HepG2 (cell line): ENCODE results near the gene NT5C3B. TPM values are rescaled to one million over a fixed set of nuclear protein-coding genes. Genes with fewer than 3 reads are reported as not detected.

ENCODE experiments used
- ATF7-NPFF ChIP-seq: sonication (generic); formaldehyde crosslinking; IDR thresholded peaks from 2 replicates; pipeline ENCODE4 v1.8.1; 2023; ENCODE audit warnings: mild to moderate bottlenecking, low read depth, missing genetic modification reagents, moderate library complexity
- HHEX ChIP-seq: IDR thresholded peaks from 2 replicates; pipeline ENCODE4 v1.6.1; 2016; ENCODE audit warnings: control low read depth
- KDM5A ChIP-seq: fragments of 200-600 bp; sonication (generic); IDR thresholded peaks from 2 replicates; pipeline ENCODE4 v1.7.0; 2018; ENCODE audit warnings: antibody characterized with exemption, mild to moderate bottlenecking, low read length, borderline replicate concordance
- KDM5B ChIP-seq: sonication (generic); formaldehyde crosslinking; IDR thresholded peaks from 2 replicates; pipeline ENCODE4 v1.4.0; 2020; ENCODE audit warnings: missing genetic modification reagents, mild to moderate bottlenecking, borderline replicate concordance
- ZBTB20 ChIP-seq: sonication (generic); formaldehyde crosslinking; IDR thresholded peaks from 2 replicates; pipeline ENCODE4 v1.8.1; 2023; ENCODE audit warnings: missing genetic modification reagents, low read depth, mild to moderate bottlenecking, borderline replicate concordance
- ZFP36L2 ChIP-seq: sonication (generic); formaldehyde crosslinking; IDR thresholded peaks from 2 replicates; pipeline ENCODE4 v1.4.0; 2020; ENCODE audit warnings: missing genetic modification reagents
- ZNF180 ChIP-seq: sonication (generic); formaldehyde crosslinking; IDR thresholded peaks from 2 replicates; pipeline ENCODE4 v1.4.0; 2020; ENCODE audit warnings: low read depth, missing genetic modification reagents, borderline replicate concordance
- ZNF446 ChIP-seq: sonication (generic); formaldehyde crosslinking; IDR thresholded peaks from 2 replicates; pipeline ENCODE4 v1.5.0; 2020; ENCODE audit warnings: mild to moderate bottlenecking, missing genetic modification reagents
- ZNF678 ChIP-seq: sonication (generic); formaldehyde crosslinking; IDR thresholded peaks from 2 replicates; pipeline ENCODE4 v1.4.0; 2020; ENCODE audit warnings: mild to moderate bottlenecking, missing genetic modification reagents
- ZNF737 ChIP-seq: sonication (generic); formaldehyde crosslinking; IDR thresholded peaks from 2 replicates; pipeline ENCODE4 v1.5.0; 2020; ENCODE audit warnings: missing genetic modification reagents, mild to moderate bottlenecking, borderline replicate concordance
- polyA plus RNA-seq, 8 experiments: library from polyadenylated mRNA; depleted of rRNA in 3 of 8; stranded (reverse) in 7 of 8; unstranded in 1 of 8; fragments of >200 nt; fragmentation: Illumina TruSeq in 4 of 8; extraction: Trizol in 4 of 8; gene quantifications; 2 replicates each; pipeline versions ENCODE4 v1.2.1 to v1.2.3, GENCODE V29; 2011 to 2016; ENCODE audit warnings: low read depth in 4 of 8, missing spikeins in 1 of 8, mixed read lengths in 1 of 8; ENCODE audit not compliant: insufficient read depth in 1 of 8
- total RNA-seq, 5 experiments: library from RNA; depleted of rRNA; stranded (reverse); fragments of >200 nt; fragmentation: Illumina TruSeq; extraction: Trizol; gene quantifications; 2 replicates each; pipeline ENCODE4 v1.2.3, GENCODE V29; 2016; ENCODE audit warnings: low read depth in 1 of 5
- TF ChIP-seq, protein P1 (sequence below): IDR thresholded peaks from 2 replicates; pipeline ENCODE4 v1.6.1; 2016
- TF ChIP-seq, protein P2 (sequence below): sonication (generic); formaldehyde crosslinking; IDR thresholded peaks from 2 replicates; pipeline ENCODE4 v1.8.1; 2023; ENCODE audit warnings: missing genetic modification reagents, inconsistent platforms, borderline replicate concordance
- TF ChIP-seq, protein P3 (sequence below): sonication (generic); formaldehyde crosslinking; conservative IDR thresholded peaks from 2 replicates; pipeline ENCODE4 v1.4.0; 2020; ENCODE audit warnings: missing genetic modification reagents
- TF ChIP-seq, protein P4 (sequence below): IDR thresholded peaks from 2 replicates; pipeline ENCODE4 v1.6.1; 2012; ENCODE audit warnings: low read depth, low read length, improper control_type of control experiment
- TF ChIP-seq, protein P5 (sequence below): sonication (generic); formaldehyde crosslinking; IDR thresholded peaks from 2 replicates; pipeline ENCODE4 v1.5.1; 2020; ENCODE audit warnings: mild to moderate bottlenecking, missing genetic modification reagents, borderline replicate concordance

NT5C3B gene
- total and polyA plus RNA-seq, 2 of the 13 experiments (the other 11 are each of a cell fraction or from before 2014, with no cell fraction given) = 104 to 126 TPM

DNA sequence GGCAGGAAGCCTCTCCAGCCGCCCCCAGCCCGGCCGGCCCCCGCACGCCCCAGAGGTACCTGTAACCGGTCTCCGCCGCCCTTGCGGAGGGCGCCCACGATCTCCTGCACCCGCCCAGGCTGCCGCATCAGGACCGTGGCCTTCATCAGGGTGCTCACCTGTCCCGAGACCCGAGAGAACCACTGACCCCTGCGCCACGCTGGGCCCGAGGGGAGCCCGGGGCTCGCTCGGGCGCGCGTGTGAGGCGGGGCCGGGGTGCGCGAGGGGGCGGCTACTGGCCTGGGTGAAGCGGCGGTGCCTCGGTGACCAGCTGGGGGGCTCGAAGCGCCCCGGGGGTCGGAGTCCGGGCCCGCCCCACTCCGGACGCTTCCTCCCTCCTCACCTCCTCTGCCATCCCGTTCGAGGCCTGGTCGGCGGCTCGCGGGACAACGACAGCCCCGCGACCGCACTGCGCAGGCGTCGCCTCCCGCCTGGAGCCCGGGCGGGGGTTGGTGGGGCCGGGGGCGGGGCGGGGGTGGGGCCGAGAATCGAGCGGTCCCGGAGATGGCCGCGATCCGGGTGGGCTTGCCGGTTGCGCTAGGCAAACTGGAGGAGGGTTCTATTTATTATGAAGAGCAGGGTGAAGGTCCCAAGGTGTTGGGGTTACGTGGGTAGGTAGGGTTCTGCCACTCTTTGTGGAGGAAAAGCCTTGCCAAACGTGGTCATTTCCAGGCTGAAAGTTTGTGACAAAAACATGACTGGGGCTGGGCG is at the start of gene NT5C3B (continued):
- TF ChIP-seq, protein P1, sequence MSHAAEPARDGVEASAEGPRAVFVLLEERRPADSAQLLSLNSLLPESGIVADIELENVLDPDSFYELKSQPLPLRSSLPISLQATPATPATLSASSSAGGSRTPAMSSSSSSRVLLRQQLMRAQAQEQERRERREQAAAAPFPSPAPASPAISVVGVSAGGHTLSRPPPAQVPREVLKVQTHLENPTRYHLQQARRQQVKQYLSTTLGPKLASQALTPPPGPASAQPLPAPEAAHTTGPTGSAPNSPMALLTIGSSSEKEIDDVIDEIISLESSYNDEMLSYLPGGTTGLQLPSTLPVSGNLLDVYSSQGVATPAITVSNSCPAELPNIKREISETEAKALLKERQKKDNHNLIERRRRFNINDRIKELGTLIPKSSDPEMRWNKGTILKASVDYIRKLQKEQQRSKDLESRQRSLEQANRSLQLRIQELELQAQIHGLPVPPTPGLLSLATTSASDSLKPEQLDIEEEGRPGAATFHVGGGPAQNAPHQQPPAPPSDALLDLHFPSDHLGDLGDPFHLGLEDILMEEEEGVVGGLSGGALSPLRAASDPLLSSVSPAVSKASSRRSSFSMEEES (CRISPR knock-in tag) = no peak; the same call in 1 of the 2 replicates
- TF ChIP-seq, protein P2, sequence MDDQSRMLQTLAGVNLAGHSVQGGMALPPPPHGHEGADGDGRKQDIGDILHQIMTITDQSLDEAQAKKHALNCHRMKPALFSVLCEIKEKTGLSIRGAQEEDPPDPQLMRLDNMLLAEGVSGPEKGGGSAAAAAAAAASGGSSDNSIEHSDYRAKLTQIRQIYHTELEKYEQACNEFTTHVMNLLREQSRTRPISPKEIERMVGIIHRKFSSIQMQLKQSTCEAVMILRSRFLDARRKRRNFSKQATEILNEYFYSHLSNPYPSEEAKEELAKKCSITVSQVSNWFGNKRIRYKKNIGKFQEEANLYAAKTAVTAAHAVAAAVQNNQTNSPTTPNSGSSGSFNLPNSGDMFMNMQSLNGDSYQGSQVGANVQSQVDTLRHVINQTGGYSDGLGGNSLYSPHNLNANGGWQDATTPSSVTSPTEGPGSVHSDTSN (CRISPR knock-in tag) = no peak
- TF ChIP-seq ZNF678 (CRISPR knock-in tag) (0 out of 2 replicates have a peak, but pooled peaks have one; percentile 9), ATF7-NPFF (CRISPR knock-in tag) (no peak), ZFP36L2 (no peak), HHEX (CRISPR knock-in tag) (no peak), ZNF737 (CRISPR knock-in tag) (no peak), ZBTB20 (CRISPR knock-in tag) (peak; percentile 42; the same call in 1 of the 2 replicates), KDM5B (CRISPR knock-in tag) (peak; percentile 84), ZNF180 (no peak), KDM5A (peak; percentile 39; the same call in 1 of the 2 replicates), ZNF446 (CRISPR knock-in tag) (no peak)
- TF ChIP-seq, protein P3, sequence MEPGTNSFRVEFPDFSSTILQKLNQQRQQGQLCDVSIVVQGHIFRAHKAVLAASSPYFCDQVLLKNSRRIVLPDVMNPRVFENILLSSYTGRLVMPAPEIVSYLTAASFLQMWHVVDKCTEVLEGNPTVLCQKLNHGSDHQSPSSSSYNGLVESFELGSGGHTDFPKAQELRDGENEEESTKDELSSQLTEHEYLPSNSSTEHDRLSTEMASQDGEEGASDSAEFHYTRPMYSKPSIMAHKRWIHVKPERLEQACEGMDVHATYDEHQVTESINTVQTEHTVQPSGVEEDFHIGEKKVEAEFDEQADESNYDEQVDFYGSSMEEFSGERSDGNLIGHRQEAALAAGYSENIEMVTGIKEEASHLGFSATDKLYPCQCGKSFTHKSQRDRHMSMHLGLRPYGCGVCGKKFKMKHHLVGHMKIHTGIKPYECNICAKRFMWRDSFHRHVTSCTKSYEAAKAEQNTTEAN (CRISPR knock-in tag) = no peak
- TF ChIP-seq, protein P4, sequence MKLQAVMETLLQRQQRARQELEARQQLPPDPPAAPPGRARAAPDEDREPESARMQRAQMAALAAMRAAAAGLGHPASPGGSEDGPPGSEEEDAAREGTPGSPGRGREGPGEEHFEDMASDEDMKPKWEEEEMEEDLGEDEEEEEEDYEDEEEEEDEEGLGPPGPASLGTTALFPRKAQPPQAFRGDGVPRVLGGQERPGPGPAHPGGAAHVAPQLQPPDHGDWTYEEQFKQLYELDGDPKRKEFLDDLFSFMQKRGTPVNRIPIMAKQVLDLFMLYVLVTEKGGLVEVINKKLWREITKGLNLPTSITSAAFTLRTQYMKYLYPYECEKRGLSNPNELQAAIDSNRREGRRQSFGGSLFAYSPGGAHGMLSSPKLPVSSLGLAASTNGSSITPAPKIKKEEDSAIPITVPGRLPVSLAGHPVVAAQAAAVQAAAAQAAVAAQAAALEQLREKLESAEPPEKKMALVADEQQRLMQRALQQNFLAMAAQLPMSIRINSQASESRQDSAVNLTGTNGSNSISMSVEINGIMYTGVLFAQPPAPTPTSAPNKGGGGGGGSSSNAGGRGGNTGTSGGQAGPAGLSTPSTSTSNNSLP = no peak
- TF ChIP-seq, protein P5, sequence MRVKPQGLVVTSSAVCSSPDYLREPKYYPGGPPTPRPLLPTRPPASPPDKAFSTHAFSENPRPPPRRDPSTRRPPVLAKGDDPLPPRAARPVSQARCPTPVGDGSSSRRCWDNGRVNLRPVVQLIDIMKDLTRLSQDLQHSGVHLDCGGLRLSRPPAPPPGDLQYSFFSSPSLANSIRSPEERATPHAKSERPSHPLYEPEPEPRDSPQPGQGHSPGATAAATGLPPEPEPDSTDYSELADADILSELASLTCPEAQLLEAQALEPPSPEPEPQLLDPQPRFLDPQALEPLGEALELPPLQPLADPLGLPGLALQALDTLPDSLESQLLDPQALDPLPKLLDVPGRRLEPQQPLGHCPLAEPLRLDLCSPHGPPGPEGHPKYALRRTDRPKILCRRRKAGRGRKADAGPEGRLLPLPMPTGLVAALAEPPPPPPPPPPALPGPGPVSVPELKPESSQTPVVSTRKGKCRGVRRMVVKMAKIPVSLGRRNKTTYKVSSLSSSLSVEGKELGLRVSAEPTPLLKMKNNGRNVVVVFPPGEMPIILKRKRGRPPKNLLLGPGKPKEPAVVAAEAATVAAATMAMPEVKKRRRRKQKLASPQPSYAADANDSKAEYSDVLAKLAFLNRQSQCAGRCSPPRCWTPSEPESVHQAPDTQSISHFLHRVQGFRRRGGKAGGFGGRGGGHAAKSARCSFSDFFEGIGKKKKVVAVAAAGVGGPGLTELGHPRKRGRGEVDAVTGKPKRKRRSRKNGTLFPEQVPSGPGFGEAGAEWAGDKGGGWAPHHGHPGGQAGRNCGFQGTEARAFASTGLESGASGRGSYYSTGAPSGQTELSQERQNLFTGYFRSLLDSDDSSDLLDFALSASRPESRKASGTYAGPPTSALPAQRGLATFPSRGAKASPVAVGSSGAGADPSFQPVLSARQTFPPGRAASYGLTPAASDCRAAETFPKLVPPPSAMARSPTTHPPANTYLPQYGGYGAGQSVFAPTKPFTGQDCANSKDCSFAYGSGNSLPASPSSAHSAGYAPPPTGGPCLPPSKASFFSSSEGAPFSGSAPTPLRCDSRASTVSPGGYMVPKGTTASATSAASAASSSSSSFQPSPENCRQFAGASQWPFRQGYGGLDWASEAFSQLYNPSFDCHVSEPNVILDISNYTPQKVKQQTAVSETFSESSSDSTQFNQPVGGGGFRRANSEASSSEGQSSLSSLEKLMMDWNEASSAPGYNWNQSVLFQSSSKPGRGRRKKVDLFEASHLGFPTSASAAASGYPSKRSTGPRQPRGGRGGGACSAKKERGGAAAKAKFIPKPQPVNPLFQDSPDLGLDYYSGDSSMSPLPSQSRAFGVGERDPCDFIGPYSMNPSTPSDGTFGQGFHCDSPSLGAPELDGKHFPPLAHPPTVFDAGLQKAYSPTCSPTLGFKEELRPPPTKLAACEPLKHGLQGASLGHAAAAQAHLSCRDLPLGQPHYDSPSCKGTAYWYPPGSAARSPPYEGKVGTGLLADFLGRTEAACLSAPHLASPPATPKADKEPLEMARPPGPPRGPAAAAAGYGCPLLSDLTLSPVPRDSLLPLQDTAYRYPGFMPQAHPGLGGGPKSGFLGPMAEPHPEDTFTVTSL (CRISPR knock-in tag) = 0 out of 2 replicates have a peak, but pooled peaks have one; percentile 2
